Raji (cell line): ENCODE data around the gene INPP5A.

Experiments used
- POLR2A ChIP-seq: IDR thresholded peaks from 2 replicates; pipeline ENCODE4 v1.6.1; 2011; ENCODE audit warnings: low read depth, low read length, control low read depth; ENCODE audit not compliant: insufficient read depth

The INPP5A gene

DNA sequence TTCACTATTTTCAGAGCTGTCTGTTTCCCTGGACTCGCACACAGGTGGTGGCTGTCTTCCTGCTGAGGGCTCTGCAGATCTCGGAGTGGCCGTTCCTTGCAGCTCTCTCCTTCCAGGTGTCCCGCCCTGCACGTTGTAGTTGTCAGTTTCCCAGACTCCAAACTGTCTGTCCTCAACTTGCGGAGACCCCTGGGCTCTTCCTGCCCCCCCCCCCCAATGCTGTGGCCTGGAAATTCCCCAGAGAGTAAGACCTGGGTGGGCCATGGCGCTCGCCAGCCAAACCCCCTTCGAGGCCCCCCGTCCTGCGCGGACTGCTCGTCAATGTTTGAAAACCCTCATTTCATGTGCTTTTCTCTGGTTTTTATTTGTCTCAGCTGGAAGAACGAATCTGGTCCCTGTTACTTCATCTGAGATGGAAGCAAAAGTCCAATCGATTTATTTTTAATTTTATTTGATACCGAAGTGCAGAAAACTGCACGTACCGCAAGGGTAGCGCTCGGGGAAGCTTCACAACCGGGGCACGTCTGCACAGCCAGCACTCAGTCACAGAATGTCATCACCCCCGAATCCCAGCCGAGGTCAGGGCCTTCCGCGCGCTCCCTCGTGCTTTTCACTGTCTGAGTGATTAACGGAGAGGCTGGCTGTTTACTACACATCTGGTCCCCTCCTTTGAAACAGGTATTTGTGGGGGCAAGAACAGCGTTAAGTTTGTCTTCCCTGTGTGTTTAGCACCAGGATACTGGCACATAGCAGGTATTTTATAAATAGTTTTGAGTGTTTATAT, 294.8 kb downstream of the INPP5A start:
- TF ChIP-seq POLR2A, result no peak
